Calu3 (cell line): ENCODE results near the gene UXS1. TPM values are rescaled to one million over a fixed set of nuclear protein-coding genes. Genes with fewer than 3 reads are reported as not detected.
A peak's percentile ranks its signal among the peaks of the same experiment; 100 is the strongest.

Experiments
- BruUV-seq: library from RNA; stranded (reverse); fragments of 400-500 nt; replicated peaks from 2 replicates; lab custom pipeline; 2021; lab: Mats Ljungman, UMichigan
- CTCF ChIA-PET: fragments of 300-600 bp; sonication (Branson Sonifier 250); formaldehyde crosslinking; loops from one replicate; lab custom pipeline; 2022; ENCODE audit warnings: antibody characterized with exemption; lab: Charles Lee
- DNase-seq: peaks from one replicate; pipeline ENCODE4 v3.0.0; 2022
- H3K27ac Mint-ChIP-seq: one replicate; pipeline ENCODE4 v1.8.0; 2022; ENCODE audit warnings: mixed read lengths; ENCODE audit not compliant: unreplicated experiment
- H3K27me3 Mint-ChIP-seq: one replicate; pipeline ENCODE4 v1.8.0; 2022; ENCODE audit warnings: mixed read lengths; ENCODE audit not compliant: unreplicated experiment
- H3K36me3 Mint-ChIP-seq: one replicate; pipeline ENCODE4 v1.8.0; 2022; ENCODE audit warnings: mild to moderate bottlenecking, moderate library complexity, mixed read lengths; ENCODE audit not compliant: insufficient read depth, unreplicated experiment
- H3K4me1 Mint-ChIP-seq: one replicate; pipeline ENCODE4 v1.8.0; 2022; ENCODE audit warnings: mild to moderate bottlenecking, low read depth, mixed read lengths; ENCODE audit not compliant: unreplicated experiment
- H3K4me3 Mint-ChIP-seq: one replicate; pipeline ENCODE4 v1.8.0; 2022; ENCODE audit warnings: mild to moderate bottlenecking, low read depth, moderate library complexity, mixed read lengths; ENCODE audit not compliant: unreplicated experiment
- H3K9me3 Mint-ChIP-seq: one replicate; pipeline ENCODE4 v1.8.0; 2022; ENCODE audit warnings: low read depth, mixed read lengths; ENCODE audit not compliant: unreplicated experiment
- CTCF ChIP-seq: fragments of 200-600 bp; IDR thresholded peaks from one replicate; pipeline ENCODE4 v1.8.0; 2022; ENCODE audit warnings: antibody characterized with exemption; ENCODE audit not compliant: unreplicated experiment
- intact Hi-C: fragments of 100-400 bp; cut with micrococcal nuclease; formaldehyde crosslinking; loops from one replicate; pipeline ENCODE4 v1.10.0; 2022; ENCODE audit not compliant: unreplicated experiment
- total RNA-seq: library from RNA; stranded (reverse); gene quantifications from 2 replicates; pipeline ENCODE4 v1.2.3, GENCODE V29; 2022

Gene UXS1
- total RNA-seq, 1 experiment from 2014 or later: 87.7 TPM

DNA sequence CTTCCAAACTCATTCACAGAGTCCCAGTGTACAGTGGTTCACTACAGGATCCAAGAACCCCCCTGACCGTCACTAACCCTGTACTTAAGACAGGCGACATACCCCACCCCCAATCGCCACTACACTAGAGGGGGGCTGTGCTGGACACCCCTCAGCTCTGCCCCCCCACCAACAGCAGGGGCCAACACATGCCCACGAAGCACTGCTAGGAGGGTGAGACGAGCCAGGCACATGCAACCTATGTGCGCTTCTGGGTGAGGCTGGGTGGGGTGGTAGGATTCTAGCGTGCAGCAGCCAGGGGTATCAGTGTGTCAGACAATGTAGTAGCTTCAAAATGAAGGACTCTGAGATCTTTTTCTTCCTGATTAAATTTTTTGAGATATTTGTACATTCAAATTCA, 67.8 kb downstream of the UXS1 start:
- CTCF ChIA-PET: no interaction called here
- no TSS peak for BruUV-seq
- no peak for DNase-seq
- peak overlapping the region; percentile 12 for H3K27ac Mint-ChIP-seq
- TF ChIP-seq CTCF: no peak
- no peak overlapping the region for H3K4me3 Mint-ChIP-seq
- H3K9me3 Mint-ChIP-seq: no peaks in the 10 kb centered on the region
- peaks cover 13% of the 10 kb centered on the region for H3K36me3 Mint-ChIP-seq
- peaks cover 45% of the 10 kb centered on the region for H3K4me1 Mint-ChIP-seq
- H3K27me3 Mint-ChIP-seq: no peaks in the 10 kb centered on the region
- intact Hi-C loops: no loop called here

DNA sequence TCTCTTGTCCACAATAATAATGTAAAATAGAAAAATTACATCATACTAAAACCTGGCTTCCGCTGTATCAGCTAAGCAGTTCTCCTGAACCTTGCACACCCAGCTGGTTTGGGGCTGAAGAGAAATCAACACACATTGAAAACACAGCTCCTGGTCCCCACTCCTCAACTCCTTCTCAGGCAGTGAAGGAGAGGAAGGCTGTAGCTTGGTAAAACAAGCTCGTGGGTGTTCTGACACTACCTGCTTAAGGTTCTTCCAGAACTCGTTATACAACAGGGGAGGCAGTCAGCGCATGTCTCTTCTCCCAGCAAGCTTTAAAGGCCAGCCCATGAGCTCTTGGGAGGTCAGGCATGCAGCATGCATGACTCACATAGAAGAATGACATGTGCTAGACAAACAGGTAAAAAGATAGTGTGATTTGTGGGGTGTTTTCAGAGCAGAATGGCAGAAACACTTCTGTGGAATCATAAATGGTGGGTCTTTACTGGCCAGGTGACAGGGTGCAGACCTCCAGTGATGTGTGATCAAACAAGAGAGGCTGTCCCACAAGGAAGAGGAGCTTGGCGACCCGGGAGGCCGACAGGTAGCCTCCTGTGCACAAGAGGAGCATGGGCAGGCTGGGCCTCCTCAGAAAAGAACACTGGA, 69.1 kb downstream of the UXS1 start:
- CTCF ChIA-PET: interaction anchor here (1.2 kb wide), 1 partner anchor 10 kb away, joined by 5 read pairs; no protein-coding TSS in a partner anchor
- DNase-seq: peak; percentile 41
- no TSS peak for BruUV-seq
- no peak for TF ChIP-seq CTCF
- H3K9me3 Mint-ChIP-seq: no peaks in the 10 kb centered on the region
- H3K27me3 Mint-ChIP-seq: no peaks in the 10 kb centered on the region
- H3K36me3 Mint-ChIP-seq: peaks cover 13% of the 10 kb centered on the region
- H3K4me1 Mint-ChIP-seq: peaks cover 45% of the 10 kb centered on the region
- no peak overlapping the region for H3K4me3 Mint-ChIP-seq
- intact Hi-C loops: no loop called here
- H3K27ac Mint-ChIP-seq: peak overlapping the region; percentile 70

- CTCF ChIA-PET: interaction anchor here (1.2 kb wide), 1 partner anchor 9 kb away, joined by 5 read pairs; no protein-coding TSS in a partner anchor
- no peaks in the 10 kb centered on the region for H3K27me3 Mint-ChIP-seq
Observed at GRCh38 chr2:106124106-106124756, 69.9 kb downstream of the UXS1 start.

DNA sequence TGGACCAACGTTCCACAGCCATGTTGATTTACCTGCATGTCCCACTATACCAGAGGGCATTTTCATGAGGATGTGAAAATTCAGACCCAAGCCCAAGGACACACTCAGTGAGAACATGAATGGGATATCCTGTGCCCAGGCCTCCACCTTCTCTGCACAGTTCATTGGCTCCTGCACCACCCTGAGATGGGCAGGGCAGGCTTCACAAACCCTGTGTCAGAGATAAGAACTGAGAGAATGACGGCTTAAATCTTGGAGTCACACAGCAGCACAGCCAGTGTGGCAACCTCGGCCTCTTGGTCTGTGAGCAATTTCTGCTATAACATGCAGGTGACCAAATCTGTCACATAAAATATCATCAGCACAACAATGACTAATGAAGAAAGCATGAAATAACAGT, 71.9 kb downstream of the UXS1 start:
- H3K36me3 Mint-ChIP-seq: peaks cover 8% of the 10 kb centered on the region
- H3K4me3 Mint-ChIP-seq: no peak overlapping the region
- no peak for TF ChIP-seq CTCF
- no TSS peak for BruUV-seq
- H3K27ac Mint-ChIP-seq: no peak overlapping the region
- CTCF ChIA-PET: no interaction called here
- intact Hi-C loops: no loop called here
- H3K9me3 Mint-ChIP-seq: no peaks in the 10 kb centered on the region
- no peak for DNase-seq
- H3K27me3 Mint-ChIP-seq: no peaks in the 10 kb centered on the region
- H3K4me1 Mint-ChIP-seq: peaks cover 37% of the 10 kb centered on the region

More at GRCh38 chr2:106124106-106124756, 69.9 kb downstream of the UXS1 start:
- no peak for TF ChIP-seq CTCF
- H3K36me3 Mint-ChIP-seq: peaks cover 13% of the 10 kb centered on the region
- H3K9me3 Mint-ChIP-seq: no peaks in the 10 kb centered on the region
- no peak overlapping the region for H3K4me3 Mint-ChIP-seq
- no peak for DNase-seq
- intact Hi-C loops: no loop called here
- no TSS peak for BruUV-seq
- H3K27ac Mint-ChIP-seq: peak overlapping the region; percentile 70
- H3K4me1 Mint-ChIP-seq: peaks cover 44% of the 10 kb centered on the region
